GM12874 (cell line): ENCODE data around the gene CSF1.

Experiments used
- TF ChIP-seq, protein P1 (sequence below): IDR thresholded peaks from 2 replicates; pipeline ENCODE4 v1.5.1; 2011; ENCODE audit warnings: low read depth, mild to moderate bottlenecking, control low read depth, low read length, moderate library complexity; ENCODE audit not compliant: insufficient read depth

Gene CSF1

DNA sequence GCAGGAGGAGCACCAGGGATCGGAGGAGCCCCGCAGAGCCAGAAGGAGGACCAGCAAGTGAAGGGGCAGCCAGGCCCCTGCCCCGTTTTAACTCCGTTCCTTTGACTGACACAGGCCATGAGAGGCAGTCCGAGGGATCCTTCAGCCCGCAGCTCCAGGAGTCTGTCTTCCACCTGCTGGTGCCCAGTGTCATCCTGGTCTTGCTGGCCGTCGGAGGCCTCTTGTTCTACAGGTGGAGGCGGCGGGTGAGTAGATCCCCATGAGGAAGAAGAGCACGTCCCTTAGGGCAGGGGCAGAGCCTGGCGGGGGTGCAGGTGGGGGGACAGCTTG, 13.3 kb downstream of the CSF1 start:
- TF ChIP-seq, protein P1, sequence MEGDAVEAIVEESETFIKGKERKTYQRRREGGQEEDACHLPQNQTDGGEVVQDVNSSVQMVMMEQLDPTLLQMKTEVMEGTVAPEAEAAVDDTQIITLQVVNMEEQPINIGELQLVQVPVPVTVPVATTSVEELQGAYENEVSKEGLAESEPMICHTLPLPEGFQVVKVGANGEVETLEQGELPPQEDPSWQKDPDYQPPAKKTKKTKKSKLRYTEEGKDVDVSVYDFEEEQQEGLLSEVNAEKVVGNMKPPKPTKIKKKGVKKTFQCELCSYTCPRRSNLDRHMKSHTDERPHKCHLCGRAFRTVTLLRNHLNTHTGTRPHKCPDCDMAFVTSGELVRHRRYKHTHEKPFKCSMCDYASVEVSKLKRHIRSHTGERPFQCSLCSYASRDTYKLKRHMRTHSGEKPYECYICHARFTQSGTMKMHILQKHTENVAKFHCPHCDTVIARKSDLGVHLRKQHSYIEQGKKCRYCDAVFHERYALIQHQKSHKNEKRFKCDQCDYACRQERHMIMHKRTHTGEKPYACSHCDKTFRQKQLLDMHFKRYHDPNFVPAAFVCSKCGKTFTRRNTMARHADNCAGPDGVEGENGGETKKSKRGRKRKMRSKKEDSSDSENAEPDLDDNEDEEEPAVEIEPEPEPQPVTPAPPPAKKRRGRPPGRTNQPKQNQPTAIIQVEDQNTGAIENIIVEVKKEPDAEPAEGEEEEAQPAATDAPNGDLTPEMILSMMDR, result no peak

DNA sequence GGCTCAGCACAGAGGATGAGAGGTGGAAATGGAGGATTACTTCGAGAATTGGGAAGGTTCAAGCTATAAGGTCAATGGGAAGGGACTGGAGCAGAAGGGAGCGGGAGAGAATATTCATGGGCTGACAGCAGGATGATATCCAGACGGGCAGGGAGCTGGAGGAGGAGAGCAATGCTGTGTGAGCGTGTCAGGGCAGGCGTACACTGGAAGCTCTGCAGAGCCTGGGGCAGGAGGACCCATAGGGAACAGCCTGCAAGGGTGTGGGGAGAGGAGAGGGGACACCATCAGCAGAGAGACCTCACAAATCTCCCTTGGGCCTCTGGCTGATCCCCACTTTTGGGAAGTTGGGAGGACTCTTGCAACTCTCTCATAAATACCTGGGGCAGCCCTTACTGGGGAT, 13.7 kb downstream of the CSF1 start:
- TF ChIP-seq, protein P1, result no peak

DNA sequence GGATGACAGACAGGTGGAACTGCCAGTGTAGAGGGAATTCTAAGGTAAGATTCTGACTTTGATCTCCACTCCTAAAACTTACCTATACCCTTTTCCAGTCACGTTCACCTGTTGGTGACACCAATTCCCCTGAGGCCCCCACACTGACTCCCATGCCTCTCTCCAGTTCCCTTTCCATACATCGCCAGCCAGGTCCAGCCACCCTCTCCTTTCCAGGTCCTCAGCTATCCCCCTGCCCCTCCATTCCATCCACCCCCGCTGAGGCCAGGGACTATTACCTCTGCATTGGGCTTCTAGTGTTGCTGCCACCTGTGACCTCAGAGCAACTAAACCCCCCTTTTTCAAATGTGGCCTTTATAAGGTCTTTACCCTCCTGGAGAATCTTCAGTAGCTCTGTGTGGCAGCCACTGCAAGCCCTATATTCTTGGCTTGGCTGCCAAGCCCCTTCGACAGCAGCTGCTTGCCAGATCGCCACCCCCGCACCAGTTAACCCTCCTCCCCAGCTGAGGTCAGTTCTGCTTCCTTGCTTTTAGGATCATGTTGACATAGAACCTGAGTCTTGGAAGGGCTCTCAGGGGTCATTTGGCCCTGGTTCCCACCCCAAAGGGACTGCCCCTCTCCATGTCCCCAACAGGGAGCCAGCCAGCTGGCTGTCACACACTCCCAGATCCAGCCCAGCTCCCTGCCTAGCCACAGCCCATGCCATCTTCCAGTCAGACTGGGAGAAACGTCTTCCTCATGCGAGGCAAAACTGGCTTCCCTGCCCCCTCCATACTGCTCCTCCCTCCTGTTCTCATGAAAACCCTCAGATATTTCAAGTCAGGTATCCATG, 14.7 kb downstream of the CSF1 start:
- TF ChIP-seq, protein P1, result no peak

DNA sequence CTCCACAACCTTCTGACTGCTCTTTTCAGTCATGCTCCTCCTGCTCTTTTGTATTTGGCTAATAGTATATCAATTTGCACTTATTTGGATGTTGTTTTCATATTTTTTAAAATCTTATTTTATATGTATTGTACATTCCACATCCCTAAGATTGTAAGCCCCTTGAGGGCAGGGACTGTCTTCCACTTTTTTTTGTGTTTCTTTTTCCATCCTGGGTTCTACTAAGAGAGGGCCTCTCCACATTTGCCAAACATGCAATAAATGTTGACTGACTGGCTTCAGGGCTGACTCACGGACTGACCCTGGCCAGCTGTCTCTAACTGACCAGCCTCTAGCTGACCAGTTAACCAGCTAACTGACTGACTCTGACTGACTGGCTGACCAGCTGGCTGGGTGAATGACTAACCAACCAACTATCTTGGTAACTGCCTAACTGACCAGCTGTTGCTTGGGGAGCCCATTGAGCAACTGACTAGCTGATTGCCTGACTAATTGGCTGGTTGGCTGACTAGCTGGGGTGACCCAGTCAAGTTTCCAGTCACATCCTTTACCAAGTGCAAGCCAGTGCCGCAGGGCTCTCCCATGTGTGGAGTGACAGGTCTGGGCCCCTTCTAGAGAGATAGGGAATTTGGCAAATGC, 16.1 kb downstream of the CSF1 start:
- TF ChIP-seq, protein P1, result no peak

DNA sequence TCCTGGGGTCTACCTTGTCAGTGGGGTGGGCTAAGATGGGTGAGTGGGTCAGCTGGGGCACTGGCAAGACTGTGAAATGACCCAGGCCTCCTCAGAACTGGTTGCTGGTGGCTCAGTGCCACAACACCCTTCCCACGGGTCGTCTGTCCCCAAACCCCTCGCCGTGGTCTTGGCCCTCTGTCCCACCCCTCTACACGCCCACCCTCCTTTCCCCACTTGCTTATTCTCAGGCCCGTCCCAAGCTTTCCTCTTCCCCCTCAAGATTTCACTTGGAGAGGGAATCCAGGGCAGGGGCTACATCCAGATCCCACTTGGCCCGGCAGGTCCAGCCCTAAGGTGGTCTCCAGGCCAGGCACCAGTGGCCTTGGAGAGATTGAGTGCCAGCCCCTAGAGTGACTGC, 16.7 kb downstream of the CSF1 start:
- TF ChIP-seq, protein P1, result no peak

DNA sequence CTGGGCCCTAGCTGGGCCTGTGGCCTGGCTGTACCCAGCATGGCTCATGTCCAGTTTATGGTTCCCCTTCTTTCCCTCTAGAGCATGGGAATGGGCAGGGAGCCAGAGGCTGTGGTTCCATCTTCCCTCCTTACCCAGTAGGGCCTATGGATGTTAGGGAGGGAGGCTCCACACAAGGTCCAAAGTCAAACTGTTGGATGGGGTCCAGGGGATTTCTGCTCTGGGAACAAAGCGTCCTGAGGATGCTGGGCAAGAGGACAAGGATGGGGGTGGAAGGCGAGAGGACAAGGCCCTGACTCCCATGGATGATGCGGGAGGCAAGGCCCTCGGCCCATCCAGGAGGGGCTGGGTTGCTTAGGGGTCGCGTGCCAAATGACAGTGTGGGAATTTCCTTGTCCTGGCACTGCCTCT, 17.3 kb downstream of the CSF1 start:
- TF ChIP-seq, protein P1, result no peak

DNA sequence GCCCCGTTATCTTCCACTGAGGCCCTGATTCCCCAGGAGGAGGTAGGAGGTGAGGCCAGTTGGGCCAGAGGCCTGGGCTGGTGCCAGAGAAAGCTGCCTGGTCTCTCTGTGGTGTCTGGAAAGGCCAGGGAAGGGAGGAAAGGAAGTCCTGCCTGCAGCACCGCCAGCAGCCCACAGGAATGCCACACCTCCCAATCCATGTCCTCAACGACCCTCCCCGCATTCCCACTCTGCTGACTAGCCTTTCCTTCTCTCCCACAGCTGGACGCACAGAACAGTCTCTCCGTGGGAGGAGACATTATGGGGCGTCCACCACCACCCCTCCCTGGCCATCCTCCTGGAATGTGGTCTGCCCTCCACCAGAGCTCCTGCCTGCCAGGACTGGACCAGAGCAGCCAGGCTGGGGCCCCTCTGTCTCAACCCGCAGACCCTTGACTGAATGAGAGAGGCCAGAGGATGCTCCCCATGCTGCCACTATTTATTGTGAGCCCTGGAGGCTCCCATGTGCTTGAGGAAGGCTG, 18.0 kb downstream of the CSF1 start:
- TF ChIP-seq, protein P1, result no peak
